Ovary (tissue), 3 donors: ENCODE measurements around the gene SLC25A42.

Experiments
- CTCF ChIP-seq, 3 donors: fragments of 450-650 bp in 2 of 3; fragments of 200-600 bp in 1 of 3; IDR thresholded peaks; one replicate each; pipeline versions ENCODE4 v1.5.1 to v1.8.0; 2016 to 2022; ENCODE audit warnings: antibody characterized with exemption in 3 of 3, mild to moderate bottlenecking in 1 of 3
- POLR2A ChIP-seq: fragments of 450-650 bp; IDR thresholded peaks from one replicate; pipeline ENCODE4 v1.6.1; 2017; ENCODE audit warnings: antibody characterized with exemption, mild to moderate bottlenecking, moderate library complexity
- donor health status: DM: no; HTN: no; CAD: no.

- no peak for TF ChIP-seq CTCF (IDR thresholded peaks at IDR 0.05)
- no peak for TF ChIP-seq POLR2A
Observed at GRCh38 chr19:19033176-19033425, 30.7 kb upstream of the SLC25A42 start.
